ENCODE measurements around the gene STON2.
A peak's percentile ranks its signal among the peaks of the same experiment; 100 is the strongest.

STON2 gene

DNA sequence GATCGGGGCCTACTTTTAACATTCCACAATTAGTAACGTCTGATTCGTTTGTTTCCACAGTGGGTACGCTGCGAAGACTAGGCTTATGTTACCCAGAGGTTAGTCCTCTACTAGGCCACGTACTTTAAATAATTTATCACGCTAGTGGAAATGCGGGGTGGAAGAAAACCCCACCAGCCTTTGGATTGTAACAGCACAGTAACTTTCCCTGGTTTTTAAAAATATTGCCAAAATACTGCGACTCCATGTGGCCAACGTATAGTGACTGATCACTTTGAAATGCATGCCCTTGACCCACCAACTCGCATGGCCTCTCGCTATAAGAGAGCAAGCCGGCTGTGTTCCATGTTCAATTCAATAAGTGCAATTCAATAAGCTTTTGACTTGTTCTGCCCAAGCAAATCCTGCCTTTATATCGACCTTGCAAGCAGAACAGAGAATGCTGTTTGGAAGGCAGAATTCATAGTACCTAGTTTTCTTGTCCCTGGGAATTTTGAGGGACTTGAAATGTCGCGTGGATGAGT lies 178.5 kb downstream of the STON2 start:
- DNase-seq (ENCODE audit: low spot score), result no peak

DNA sequence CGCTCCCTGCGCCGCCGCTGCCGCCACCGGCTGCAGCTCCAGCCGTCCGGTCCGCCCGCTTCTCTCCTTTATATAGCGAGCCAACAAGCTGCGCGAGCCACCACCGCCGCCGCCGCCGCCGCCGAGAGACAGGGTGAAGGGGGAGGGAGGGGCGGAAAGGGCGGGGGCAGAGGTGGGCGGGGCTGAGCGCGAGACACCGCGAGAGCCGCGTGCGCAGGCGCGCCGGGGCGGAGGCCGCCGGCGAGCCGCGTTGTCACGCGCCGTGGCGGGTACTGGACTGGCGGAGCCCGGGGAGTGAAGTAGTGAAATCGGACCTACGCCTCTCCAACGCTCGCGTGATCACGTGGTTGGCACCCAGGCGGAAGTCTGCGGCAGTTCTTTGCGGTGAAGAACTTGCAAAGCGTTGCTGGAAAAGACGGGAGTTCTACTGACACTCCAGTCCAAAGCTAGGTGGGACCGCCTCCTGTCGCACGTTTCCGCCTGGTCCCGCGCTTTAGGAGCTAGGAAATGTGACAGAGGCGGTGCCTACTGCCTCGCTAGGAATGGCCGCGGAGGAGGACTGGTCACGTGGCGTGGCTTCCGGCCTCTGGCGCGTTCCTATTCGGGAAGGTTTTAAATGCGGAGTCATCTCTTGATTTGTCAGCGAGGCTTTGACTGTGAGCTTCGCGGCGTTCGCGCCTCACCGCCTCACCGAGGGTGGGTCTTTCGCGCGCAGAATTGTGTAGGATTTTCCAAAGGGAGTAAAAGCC lies 179.1 kb downstream of the STON2 start, which contains the start of gene GTF2A1:
TSS of gene GTF2A1 (minus strand) at position 130 of the 749 bp plus-strand sequence. CDS start 441 bp downstream, outside the sequence.
- DNase-seq (ENCODE audit: low spot score), result peak; percentile 93

DNA sequence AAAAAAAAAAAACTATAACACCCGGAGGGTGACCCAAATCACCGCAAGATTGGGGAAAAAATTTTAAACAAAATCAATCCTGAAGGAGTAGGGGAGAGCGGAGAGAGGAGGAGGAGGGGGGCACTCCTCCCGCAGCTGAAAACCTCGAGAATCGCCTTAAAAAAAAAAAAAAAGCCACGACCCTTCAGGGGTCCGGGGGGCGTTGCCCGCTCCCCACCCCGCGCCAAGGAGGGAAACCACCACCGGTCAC lies 179.6 kb downstream of the STON2 start:
- no peak for DNase-seq (ENCODE audit: low spot score)

DNA sequence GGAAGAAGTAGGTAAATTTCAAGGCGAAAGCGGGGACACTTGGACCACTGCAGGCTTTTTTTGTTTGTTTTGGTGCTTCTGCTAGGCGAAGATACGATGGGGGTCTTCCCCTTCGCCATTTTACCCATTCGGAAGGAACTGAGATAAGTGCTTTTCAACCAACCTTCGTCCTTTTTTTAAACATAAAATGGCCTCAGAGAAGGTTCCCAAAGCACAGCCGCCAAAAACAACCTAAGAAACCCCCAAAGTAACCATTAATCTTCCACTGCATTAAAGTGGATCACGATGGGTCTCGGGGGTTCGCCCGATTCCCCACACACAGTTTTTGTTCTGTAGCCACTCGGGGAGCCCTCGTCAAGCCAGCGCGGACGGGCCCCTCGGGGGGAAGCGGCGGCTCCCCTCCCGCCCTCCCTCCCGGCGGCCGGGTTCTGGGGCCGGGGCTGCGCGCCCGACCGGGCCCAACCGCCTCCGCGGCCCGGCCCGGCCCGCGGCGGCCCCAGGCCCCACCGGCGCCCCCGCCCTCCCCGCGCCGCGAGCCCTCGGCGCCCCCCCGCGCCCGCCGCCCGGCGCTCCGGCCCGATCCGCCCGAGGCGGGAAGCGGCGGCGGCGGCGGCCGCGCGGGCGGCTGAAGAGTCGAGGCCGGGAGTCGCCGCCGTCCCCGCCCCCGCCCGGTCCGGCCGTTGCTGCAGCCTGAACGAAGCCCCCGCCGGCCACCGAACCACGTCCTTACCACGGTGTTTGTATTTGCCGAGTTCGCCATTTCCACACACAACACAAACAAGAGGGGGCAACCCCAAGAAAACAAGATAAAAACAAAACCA lies 180.2 kb downstream of the STON2 start:
- DNase-seq (ENCODE audit: low spot score), result peak; percentile 56

DNA sequence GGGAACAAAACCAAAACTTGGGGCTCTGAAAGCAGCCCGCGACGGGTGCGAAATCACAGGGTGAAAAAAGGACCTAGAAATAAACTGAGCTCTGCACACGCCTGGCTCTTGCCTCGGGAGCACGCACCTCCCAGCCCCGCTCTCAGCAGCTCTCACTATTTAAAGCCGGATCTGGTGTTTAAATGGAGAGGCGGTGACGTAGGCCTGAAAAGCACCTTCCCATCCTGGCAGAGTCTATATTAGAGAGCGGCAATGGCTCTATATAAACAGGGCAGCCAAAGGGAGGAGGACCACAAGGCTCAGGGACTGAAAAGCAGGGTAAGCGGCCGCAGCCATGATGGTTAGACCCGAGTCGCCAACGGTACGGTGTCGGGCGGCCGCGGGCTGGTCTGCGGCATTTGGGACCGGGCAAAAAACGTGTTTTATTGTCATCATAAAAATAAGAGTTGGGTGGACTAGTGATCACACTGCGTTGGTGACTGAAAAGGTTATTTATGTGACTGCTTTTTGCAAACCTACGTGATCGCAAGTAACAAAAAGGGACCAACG lies 180.8 kb downstream of the STON2 start:
- DNase-seq (ENCODE audit: low spot score), result peak; percentile 77

DNA sequence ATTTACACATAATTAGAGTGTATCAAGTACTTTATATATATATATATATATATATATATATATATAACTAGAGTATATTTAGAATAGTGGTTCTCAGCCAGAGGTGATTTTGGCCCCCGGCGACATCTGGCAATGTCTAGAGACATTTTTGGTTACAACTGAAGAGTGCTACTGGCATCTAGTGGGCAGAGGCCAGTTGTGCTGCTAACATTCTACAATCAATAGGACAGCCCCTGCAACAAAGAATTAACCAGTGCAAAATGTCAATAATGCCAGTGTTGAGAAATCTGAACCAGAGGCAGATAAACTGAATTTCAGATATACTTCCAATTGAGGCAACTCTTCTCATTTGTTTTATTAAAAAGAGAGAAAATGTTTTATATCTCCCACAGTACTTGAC lies 188.3 kb downstream of the STON2 start:
- peak; percentile 28 for DNase-seq (ENCODE audit: low spot score)

Measured in germinal center (tissue), 1 donor.